ENCODE data around the gene ZDHHC4. TPM values are rescaled to one million over a fixed set of nuclear protein-coding genes. Genes with fewer than 3 reads are reported as not detected.

ZDHHC4 gene
- total and polyA plus RNA-seq, 2 of the 13 experiments (the other 11 are each of a cell fraction or from before 2014, with no cell fraction given), result 83.2 to 188 TPM

GRCh38 chr7:6577369-6578113 is at the start of gene ZDHHC4 (continued):
- TF ChIP-seq USF2 (IDR thresholded peaks at IDR 0.05; ENCODE audit: low read depth, low read length), result no peak
- peak; percentile 49 for TF ChIP-seq USF2 (CRISPR knock-in tag; IDR thresholded peaks at IDR 0.05; ENCODE audit: borderline replicate concordance)
- TF ChIP-seq ZNF12 (CRISPR knock-in tag; IDR thresholded peaks at IDR 0.05), result peak; percentile 30; the same call in 1 of the 2 replicates
- peak; percentile 98 for TF ChIP-seq HOXA3 (CRISPR knock-in tag; IDR thresholded peaks at IDR 0.05)
- no peak for TF ChIP-seq SETDB1 (CRISPR knock-in tag; IDR thresholded peaks at IDR 0.05; ENCODE audit: borderline replicate concordance)
- TF ChIP-seq ZNF781 (CRISPR knock-in tag; IDR thresholded peaks at IDR 0.05; ENCODE audit: borderline replicate concordance, not compliant biosample characterization), result no peak
- no peak for TF ChIP-seq ZFP36L2 (CRISPR knock-in tag; IDR thresholded peaks at IDR 0.05)
- 0 out of 2 replicates have a peak, but pooled peaks have one; percentile 79 for TF ChIP-seq ZNF232 (CRISPR knock-in tag; IDR thresholded peaks at IDR 0.05; ENCODE audit: borderline replicate concordance)
- peak; percentile 72; the same call in 1 of the 2 replicates for TF ChIP-seq RNF219 (CRISPR knock-in tag; IDR thresholded peaks at IDR 0.05)
- TF ChIP-seq PHF8 (CRISPR knock-in tag; IDR thresholded peaks at IDR 0.05), result peak; percentile 88
- TF ChIP-seq DR1 (CRISPR knock-in tag; IDR thresholded peaks at IDR 0.05), result peak; percentile 23; the same call in 1 of the 2 replicates
- TF ChIP-seq, protein P1, sequence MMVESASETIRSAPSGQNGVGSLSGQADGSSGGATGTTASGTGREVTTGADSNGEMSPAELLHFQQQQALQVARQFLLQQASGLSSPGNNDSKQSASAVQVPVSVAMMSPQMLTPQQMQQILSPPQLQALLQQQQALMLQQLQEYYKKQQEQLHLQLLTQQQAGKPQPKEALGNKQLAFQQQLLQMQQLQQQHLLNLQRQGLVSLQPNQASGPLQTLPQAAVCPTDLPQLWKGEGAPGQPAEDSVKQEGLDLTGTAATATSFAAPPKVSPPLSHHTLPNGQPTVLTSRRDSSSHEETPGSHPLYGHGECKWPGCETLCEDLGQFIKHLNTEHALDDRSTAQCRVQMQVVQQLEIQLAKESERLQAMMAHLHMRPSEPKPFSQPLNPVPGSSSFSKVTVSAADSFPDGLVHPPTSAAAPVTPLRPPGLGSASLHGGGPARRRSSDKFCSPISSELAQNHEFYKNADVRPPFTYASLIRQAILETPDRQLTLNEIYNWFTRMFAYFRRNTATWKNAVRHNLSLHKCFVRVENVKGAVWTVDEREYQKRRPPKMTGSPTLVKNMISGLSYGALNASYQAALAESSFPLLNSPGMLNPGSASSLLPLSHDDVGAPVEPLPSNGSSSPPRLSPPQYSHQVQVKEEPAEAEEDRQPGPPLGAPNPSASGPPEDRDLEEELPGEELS (CRISPR knock-in tag; IDR thresholded peaks at IDR 0.05), result peak; percentile 58
- TF ChIP-seq ZFP91 (CRISPR knock-in tag; IDR thresholded peaks at IDR 0.05; ENCODE audit: borderline replicate concordance), result peak; percentile 72
- peak; percentile 82; the same call in 1 of the 2 replicates for TF ChIP-seq NFKB2 (CRISPR knock-in tag; IDR thresholded peaks at IDR 0.05; ENCODE audit: borderline replicate concordance)
- TF ChIP-seq MXD4 (CRISPR knock-in tag; IDR thresholded peaks at IDR 0.05), result peak; percentile 47; the same call in 1 of the 2 replicates
- TF ChIP-seq, protein P2, sequence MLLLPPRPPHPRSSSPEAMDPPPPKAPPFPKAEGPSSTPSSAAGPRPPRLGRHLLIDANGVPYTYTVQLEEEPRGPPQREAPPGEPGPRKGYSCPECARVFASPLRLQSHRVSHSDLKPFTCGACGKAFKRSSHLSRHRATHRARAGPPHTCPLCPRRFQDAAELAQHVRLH (CRISPR knock-in tag; IDR thresholded peaks at IDR 0.05; ENCODE audit: borderline replicate concordance, low read depth), result peak; percentile 53; the same call in 1 of the 2 replicates
- peak; percentile 84 for TF ChIP-seq ZSCAN9 (CRISPR knock-in tag; IDR thresholded peaks at IDR 0.05; ENCODE audit: borderline replicate concordance)
- peak; percentile 59 for TF ChIP-seq RAD21 (CRISPR knock-in tag; IDR thresholded peaks at IDR 0.05)
- peak; percentile 32 for TF ChIP-seq HNRNPH1 (optimal IDR thresholded peaks at IDR 0.05; ENCODE audit: low read depth, low read length)
- no peak for TF ChIP-seq FLYWCH1 (CRISPR knock-in tag; IDR thresholded peaks at IDR 0.05)
- TF ChIP-seq SRSF1 (optimal IDR thresholded peaks at IDR 0.05; ENCODE audit: low read depth, low read length), result peak; percentile 30
